OCI-LY7 (cell line): ENCODE data around the gene ARHGAP42. TPM values are rescaled to one million over a fixed set of nuclear protein-coding genes. Genes with fewer than 3 reads are reported as not detected.

Experiments
- BruUV-seq: library from RNA; stranded (reverse); fragments of 400-500 nt; replicated peaks from 2 replicates; lab custom pipeline; 2021; lab: Mats Ljungman, UMichigan
- CTCF ChIA-PET: fragments of 300-600 bp; sonication (Branson Sonifier 250); formaldehyde crosslinking; loops from one replicate; lab custom pipeline; 2022; ENCODE audit warnings: antibody characterized with exemption; ENCODE audit not compliant: unreplicated experiment; lab: Charles Lee
- POLR2A ChIA-PET: fragments of 300-600 bp; sonication (Branson Sonifier 250); formaldehyde crosslinking; loops from one replicate; lab custom pipeline; 2022; ENCODE audit warnings: antibody characterized with exemption; lab: Charles Lee
- DNase-seq: peaks from one replicate; pipeline ENCODE4 v3.0.0-alpha.2; 2015; ENCODE audit warnings: low spot score
- H2AFZ ChIP-seq: fragments of 200-600 bp; sonication (generic), shearing (Covaris generic); 2 replicates; pipeline ENCODE4 v1.6.1; 2014; ENCODE audit warnings: mild to moderate bottlenecking, antibody characterized with exemption, low read length, moderate library complexity
- H3K27ac ChIP-seq: fragments of 200-600 bp; sonication (generic); 2 replicates; pipeline ENCODE4 v1.5.1; 2014; ENCODE audit warnings: mixed run types, low read depth, mild to moderate bottlenecking, moderate library complexity, low read length, inconsistent platforms; ENCODE audit not compliant: poor library complexity, severe bottlenecking
- H3K36me3 ChIP-seq: fragments of 200-600 bp; sonication (generic); 2 replicates; pipeline ENCODE4 v1.6.1; 2014; ENCODE audit warnings: mild to moderate bottlenecking, antibody characterized with exemption, low read length, moderate library complexity, mixed read lengths; ENCODE audit not compliant: insufficient read depth
- H3K4me1 ChIP-seq: fragments of 200-600 bp; sonication (generic); 2 replicates; pipeline ENCODE4 v1.5.1; 2014; ENCODE audit warnings: mild to moderate bottlenecking, low read length; ENCODE audit not compliant: insufficient read depth, poor library complexity, severe bottlenecking
- H3K4me2 ChIP-seq: fragments of 200-600 bp; sonication (generic); 2 replicates; pipeline ENCODE4 v1.6.1; 2014; ENCODE audit warnings: mild to moderate bottlenecking, low read length
- H3K4me3 ChIP-seq: fragments of 200-600 bp; sonication (generic); 2 replicates; pipeline ENCODE4 v1.5.1; 2014; ENCODE audit warnings: mild to moderate bottlenecking, low read depth, low read length; ENCODE audit not compliant: poor library complexity, severe bottlenecking
- H3K79me2 ChIP-seq: fragments of 200-600 bp; sonication (generic); 2 replicates; pipeline ENCODE4 v1.6.1; 2016; ENCODE audit warnings: low read depth, mild to moderate bottlenecking, low read length, moderate library complexity, mixed read lengths; ENCODE audit not compliant: insufficient read depth
- H3K9me2 ChIP-seq: fragments of 200-600 bp; sonication (generic); 2 replicates; pipeline ENCODE4 v1.6.1; 2016; ENCODE audit warnings: mild to moderate bottlenecking, low read length, mixed read lengths; ENCODE audit not compliant: insufficient read depth
- H3K9me3 ChIP-seq: fragments of 200-600 bp; sonication (generic); 2 replicates; pipeline ENCODE4 v1.6.1; 2014; ENCODE audit warnings: mild to moderate bottlenecking, mixed run types, low read length, mixed read lengths
- H4K20me1 ChIP-seq: fragments of 200-600 bp; sonication (generic); 2 replicates; pipeline ENCODE4 v1.6.1; 2014; ENCODE audit warnings: mild to moderate bottlenecking, antibody characterized with exemption, low read length, moderate library complexity, mixed read lengths; ENCODE audit not compliant: insufficient read depth
- EZH2phosphoT487 ChIP-seq: fragments of 200-600 bp; sonication (generic); IDR thresholded peaks from 2 replicates; pipeline ENCODE4 v1.6.1; 2018; ENCODE audit warnings: low read depth, borderline replicate concordance, mild to moderate bottlenecking, mixed run types, antibody characterized with exemption, low read length, moderate library complexity, mixed read lengths
- intact Hi-C: fragments of 100-400 bp; cut with micrococcal nuclease; formaldehyde crosslinking; loops from one replicate; pipeline ENCODE4 v1.10.0; 2022; ENCODE audit not compliant: unreplicated experiment
- total RNA-seq, 2 experiments: library from RNA; depleted of rRNA in 1 of 2; stranded (reverse); fragments of >200 nt in 1 of 2; shearing (Covaris generic) in 1 of 2; gene quantifications; 2 replicates each; pipeline ENCODE4 v1.2.3, GENCODE V29; 2014 to 2022
- TF ChIP-seq, protein P1 (sequence below): fragments of 200-600 bp; sonication (generic); conservative IDR thresholded peaks from 2 replicates; pipeline ENCODE4 v1.5.1; 2014; ENCODE audit warnings: mild to moderate bottlenecking, antibody characterized with exemption, low read length, moderate library complexity, mixed read lengths

Gene ARHGAP42
- total RNA-seq, 2 experiments from 2014 or later, result not detected

DNA sequence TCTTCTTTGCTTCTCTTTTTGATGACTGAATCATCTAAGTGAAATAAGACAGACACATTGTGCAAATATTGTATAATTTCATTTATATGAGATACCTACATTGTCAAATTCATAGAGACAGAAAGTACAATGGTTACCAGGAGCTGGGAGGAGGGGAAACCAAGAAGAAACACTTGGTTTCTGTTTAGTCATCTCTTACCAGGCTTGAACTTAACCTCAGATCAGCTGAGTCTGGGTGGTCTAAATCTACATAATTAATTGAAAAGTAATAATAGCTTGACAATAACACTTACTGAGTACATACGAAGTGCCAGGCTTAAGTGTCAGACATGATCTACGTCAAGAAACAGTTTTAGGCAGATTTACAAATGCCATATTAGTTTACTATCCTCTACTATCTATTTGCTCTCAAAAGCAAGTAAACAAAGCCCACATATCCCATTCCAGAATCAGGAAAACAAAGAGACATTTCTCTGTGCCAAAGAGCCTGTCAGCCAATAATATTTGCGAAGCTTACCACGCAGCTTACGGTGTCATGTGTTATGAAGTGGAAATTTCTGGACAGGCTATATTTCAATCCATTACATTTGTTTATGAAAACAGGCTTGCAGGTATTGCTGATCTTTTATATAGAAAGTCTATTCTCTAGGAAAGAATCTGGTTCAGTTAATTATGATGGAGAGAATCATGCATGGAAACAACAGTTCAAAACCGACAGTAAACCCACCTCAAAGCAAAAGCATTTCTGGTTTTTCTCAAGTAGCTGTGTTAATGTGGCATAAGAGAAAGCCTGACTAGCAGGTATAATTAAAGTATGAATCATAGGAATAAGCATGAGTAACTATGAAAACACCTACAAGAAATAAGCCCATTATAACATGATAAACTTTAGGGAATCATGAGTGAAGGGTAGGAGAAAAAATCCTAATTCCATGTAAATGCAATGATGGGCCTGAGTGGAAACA is 2.7 kb upstream of the ARHGAP42 start:
- intact Hi-C loops, result no loop called here
- ChIA-PET CTCF (no interaction called here), POLR2A (interaction anchor here (0.6 to 1.1 kb wide), 2 partner anchors 9 to 119 kb away, joined by 3 read pairs; no protein-coding TSS in a partner anchor)
- no peak overlapping the region for H3K4me2 ChIP-seq
- H3K79me2 ChIP-seq, result no peaks in the 10 kb centered on the region
- TF ChIP-seq, protein P1, sequence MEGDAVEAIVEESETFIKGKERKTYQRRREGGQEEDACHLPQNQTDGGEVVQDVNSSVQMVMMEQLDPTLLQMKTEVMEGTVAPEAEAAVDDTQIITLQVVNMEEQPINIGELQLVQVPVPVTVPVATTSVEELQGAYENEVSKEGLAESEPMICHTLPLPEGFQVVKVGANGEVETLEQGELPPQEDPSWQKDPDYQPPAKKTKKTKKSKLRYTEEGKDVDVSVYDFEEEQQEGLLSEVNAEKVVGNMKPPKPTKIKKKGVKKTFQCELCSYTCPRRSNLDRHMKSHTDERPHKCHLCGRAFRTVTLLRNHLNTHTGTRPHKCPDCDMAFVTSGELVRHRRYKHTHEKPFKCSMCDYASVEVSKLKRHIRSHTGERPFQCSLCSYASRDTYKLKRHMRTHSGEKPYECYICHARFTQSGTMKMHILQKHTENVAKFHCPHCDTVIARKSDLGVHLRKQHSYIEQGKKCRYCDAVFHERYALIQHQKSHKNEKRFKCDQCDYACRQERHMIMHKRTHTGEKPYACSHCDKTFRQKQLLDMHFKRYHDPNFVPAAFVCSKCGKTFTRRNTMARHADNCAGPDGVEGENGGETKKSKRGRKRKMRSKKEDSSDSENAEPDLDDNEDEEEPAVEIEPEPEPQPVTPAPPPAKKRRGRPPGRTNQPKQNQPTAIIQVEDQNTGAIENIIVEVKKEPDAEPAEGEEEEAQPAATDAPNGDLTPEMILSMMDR, result no peak
- TF ChIP-seq EZH2phosphoT487, result no peak
- H2AFZ ChIP-seq, result no peak overlapping the region
- no peak for DNase-seq
- no peaks in the 10 kb centered on the region for H3K9me3 ChIP-seq
- H3K9me2 ChIP-seq, result no peaks in the 10 kb centered on the region
- no TSS peak for BruUV-seq
- no peak overlapping the region for H3K4me3 ChIP-seq
- no peak overlapping the region for H3K27ac ChIP-seq
- no peaks in the 10 kb centered on the region for H4K20me1 ChIP-seq
- H3K4me1 ChIP-seq, result no peaks in the 10 kb centered on the region
- no peaks in the 10 kb centered on the region for H3K36me3 ChIP-seq

DNA sequence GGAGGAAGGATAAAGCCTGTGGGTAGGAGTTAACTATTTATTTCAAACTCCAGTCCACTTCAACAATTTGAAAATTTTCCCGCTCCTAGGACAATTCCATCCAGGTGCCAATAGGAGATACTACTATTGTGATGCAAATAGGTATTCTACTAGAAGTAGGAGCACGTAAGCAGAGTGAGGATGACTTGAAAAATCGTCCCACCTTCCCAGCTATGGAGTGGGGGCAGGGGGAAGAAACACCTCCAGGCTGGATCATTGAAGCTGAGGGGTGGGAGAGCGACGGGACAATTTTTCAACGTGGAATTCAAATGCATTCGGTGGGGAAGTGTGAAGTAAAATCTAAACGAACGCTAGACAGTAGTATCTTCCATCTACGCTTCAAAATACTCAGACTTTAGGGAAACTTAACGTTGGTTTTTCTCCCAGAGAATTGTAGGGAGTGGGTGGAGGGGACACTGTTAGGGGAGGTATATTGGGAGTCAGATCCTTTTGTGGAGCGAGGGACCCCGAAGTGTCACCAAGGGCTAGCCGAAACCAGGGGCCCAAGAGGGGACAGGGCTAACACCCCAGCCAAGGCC is 523 bp upstream of the ARHGAP42 start:
- Histone ChIP-seq H3K4me1 (no peaks in the 10 kb centered on the region), H3K27ac (no peak overlapping the region), H2AFZ (no peak overlapping the region), H3K79me2 (no peaks in the 10 kb centered on the region), H3K4me3 (no peak overlapping the region), H3K36me3 (no peaks in the 10 kb centered on the region), H3K9me3 (no peaks in the 10 kb centered on the region), H4K20me1 (no peaks in the 10 kb centered on the region), H3K9me2 (no peaks in the 10 kb centered on the region), H3K4me2 (no peak overlapping the region)
- intact Hi-C loops, result no loop called here
- ChIA-PET POLR2A (no interaction called here), CTCF (no interaction called here)
- TF ChIP-seq, protein P1, result no peak
- DNase-seq, result no peak
- BruUV-seq, result no TSS peak
